ENCODE results near the gene CACNA1B.
"Not testable (repeated sequence)": the region's sequence is repeated elsewhere in the genome, so short reads cannot be mapped to it uniquely, and the experiment has no call there.

Gene CACNA1B
- 0 reads per million in 4 donors for total RNA-seq

DNA sequence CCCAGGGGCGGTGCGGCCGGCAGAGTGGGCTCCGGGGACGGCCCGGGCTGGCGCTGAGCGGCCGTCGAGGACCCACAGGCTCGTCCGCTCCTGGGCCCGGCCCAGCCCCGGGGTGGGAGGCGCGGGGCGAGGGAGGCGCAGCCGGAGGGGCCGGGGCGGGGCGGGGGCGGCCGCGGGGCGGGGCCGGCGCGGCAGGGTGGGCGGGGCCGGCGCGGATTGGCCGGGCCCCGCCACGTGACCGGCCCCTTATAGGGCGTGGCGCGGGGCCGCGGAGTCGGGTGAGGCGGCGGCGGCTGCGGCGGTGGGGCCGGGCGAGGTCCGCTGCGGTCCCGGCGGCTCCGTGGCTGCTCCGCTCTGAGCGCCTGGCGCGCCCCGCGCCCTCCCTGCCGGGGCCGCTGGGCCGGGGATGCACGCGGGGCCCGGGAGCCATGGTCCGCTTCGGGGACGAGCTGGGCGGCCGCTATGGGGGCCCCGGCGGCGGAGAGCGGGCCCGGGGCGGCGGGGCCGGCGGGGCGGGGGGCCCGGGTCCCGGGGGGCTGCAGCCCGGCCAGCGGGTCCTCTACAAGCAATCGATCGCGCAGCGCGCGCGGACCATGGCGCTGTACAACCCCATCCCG lies at the start of gene CACNA1B:
CACNA1B (plus strand) TSS at position 277 of the 617 bp plus-strand sequence; CDS start at position 429, 152 bp downstream.
- DNase-seq = not testable (repeated sequence)

DNA sequence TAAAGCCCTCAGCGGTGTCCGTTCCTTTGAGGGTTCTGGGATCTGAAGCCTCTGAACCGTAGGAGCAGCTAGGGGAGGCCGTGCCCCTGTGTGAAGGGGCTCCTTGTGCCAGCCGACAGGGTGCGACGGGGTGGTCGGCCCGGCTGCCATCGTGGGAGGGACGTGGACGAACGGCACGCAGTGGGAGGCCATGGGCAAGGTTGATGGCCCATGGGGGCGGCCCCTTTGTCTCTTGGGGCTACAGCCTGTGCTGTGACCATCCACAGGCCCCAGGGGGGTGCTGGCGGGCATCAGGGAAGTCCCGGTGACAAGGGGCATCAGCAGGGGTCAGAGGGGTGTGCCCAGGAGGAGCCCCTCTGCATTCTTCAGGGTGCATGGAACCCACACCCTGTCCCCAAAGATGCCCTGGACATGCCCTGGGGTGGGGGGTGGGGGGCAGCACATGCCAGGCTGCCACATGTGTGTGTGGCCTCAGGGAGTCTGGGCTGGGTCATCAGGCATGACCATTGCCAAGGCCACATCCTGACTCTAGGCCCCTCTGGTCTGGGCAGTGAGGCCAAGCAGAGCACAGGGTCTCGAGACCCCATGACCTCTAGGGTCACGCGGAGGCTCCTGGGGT lies 49.6 kb upstream of the CACNA1B start:
- DNase-seq = no peak

DNA sequence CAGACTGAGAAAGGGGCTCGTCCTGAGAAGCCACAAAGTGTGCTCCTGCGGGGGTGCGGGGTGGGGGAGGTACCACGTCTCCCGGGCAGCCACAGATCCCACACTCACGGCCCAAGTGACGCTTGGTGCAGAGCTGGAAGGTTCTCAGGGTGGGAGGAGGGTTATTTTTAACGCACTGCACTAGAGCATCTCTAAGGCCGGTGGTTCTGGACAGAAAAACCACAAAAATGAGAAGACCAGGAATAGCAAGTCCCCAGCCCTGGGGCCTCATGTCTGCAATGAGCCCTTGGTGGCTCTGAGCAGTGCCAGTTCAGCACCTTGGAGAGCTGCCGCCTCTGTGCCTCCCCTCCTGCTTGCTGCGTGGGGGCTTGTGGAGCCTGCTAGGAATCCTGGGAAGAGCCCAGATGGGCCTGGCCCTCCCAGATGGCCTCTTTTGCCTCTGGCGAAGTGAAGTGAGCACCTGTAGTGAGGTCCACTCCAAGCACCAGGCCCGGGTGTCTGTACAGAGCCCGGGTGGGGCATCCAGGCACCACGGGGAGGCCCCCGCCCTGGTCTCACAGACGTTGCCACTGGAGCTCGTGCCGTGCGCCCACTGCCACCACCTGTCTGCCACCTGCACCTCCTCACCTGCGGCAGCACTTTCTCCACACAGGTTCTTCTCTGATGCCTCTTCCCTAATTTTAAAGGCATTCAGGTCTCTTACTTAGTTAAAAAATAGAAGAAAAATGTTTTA lies 48.9 kb upstream of the CACNA1B start:
- no peak for DNase-seq

DNA sequence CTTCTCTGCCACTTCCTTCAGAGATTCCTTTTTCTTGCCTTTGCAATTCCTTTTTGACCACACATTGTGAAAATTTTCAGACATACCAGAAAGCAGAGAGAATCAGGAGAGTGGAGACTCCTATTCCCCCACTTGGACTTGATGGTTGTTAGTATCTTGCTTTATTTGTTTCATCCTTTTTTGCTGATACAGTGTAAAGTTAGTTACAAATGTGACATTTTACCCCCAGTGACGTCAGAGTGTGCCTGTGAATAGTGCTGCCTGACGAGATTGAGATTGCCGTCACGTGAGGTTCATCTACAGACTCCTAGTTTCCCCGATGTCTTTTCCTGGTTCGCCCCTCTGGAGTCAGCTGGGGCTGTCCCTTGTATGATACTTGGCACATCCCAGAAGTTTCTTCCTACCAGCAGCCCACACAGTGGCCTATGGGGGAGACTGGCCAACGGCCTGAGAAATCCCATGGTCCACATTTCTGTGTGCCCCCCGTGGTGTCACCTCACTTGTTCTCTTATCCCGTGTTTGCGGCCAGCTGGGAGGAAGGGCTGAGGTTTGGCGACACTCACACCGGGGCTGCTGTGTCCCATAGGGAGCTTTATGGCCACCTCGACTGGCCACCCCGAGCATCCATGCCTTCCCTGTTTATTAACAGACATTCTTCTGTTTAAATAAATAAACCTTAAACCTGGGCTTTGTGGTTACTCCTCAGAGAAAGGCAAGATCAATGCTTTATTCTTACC lies 48.2 kb upstream of the CACNA1B start:
- DNase-seq = no peak

DNA sequence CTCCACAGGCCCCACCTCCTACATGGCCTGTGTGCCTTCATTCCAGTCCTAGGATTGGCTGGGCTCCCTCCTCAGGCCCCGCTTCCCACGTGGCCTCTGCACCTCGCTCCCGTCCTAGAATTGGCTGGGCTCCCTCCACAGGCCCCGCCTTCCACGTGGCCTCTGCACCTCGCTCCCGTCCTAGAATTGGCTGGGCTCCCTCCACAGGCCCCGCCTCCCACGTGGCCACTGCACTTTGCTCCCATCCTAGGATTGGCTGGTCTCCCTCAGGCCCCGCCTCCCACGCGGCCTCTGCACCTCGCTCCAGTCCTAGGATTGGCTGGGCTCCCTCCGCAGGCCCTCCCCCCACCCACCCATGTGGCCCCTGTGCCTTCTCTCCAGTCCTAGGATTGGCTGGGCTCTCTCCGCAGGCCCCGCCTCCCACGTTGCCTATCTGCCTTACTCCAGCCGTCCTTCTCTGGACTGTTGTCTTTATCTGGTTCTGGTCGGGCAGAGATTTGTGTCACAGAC lies 45.3 kb upstream of the CACNA1B start:
- no peak for DNase-seq

DNA sequence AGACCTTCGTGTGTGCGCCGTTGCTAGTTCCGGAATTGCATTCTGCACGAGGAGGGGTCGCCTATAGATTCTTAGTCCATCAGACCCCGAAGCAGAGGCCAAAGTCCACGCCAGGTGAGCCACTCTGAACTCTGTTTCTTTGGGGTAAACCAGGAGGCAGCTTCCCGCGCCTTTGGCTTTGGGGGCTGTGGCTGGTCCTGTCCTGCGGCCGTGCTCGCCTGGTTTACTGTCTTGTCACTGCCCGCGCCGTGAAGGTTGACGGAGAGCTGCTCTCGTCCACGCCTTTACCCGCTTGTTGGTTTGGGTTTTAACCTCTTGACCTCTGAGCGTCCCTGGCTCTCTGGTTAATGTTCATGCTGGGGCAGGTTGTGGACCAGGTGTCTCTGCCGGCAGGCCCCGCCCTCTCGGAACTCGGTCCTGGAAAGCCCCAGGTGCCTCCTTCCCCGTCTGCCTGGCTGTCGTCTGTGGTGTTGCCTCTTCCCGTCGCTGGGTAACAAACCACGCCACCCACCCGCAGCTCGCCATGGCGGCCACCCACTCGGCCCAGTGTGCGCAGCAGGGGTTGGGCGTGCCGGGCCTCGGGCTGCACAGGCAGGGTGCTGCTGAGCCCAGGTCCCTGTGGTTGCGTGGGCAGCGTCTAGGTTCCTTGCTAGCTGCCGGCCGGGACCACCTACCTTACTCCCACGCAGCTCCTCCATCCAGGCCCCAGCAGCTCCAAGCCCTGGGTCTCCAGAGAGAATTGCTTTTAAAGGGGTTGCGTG lies 44.6 kb upstream of the CACNA1B start:
- DNase-seq = no peak

DNA sequence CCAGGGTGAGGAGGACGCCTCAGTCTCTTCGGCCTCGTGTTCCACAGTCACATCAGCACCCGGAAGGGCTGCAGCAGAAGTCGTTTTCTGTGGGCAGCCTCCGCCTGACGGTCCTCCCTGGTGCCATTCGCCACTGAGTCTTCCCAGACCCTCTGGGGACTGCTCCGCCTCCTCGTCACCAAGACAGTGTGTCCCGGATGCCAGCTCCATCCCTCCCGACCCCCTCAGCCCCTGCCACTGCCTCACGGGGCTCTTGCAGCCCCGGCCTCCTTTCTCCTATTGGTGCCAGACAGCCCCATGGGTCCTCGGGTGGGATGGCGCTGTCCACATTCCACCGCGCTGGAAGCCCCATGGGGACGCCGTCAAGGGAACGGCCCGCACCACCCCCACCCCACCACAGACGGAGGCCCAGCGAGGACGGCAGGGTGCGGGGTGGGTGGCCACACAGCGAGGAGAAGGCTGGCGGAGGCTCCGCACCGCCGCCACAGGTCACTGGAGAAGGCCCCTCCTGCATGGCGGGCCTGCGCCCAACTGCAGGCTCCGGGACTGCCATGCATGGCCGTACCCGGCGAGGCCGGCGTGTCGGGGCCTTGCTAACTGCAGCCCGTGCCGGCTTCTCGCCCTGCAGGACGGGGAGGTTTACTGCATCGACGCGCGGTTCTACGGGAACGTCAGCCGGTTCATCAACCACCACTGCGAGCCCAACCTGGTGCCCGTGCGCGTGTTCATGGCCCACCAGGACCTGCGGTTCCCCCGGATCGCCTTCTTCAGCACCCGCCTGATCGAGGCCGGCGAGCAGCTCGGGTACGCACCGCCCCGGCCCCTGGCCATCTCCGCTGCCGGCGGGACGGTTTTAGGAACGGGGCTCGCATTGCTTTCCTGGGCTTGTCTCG lies 43.6 kb upstream of the CACNA1B start:
- DNase-seq = no peak

DNA sequence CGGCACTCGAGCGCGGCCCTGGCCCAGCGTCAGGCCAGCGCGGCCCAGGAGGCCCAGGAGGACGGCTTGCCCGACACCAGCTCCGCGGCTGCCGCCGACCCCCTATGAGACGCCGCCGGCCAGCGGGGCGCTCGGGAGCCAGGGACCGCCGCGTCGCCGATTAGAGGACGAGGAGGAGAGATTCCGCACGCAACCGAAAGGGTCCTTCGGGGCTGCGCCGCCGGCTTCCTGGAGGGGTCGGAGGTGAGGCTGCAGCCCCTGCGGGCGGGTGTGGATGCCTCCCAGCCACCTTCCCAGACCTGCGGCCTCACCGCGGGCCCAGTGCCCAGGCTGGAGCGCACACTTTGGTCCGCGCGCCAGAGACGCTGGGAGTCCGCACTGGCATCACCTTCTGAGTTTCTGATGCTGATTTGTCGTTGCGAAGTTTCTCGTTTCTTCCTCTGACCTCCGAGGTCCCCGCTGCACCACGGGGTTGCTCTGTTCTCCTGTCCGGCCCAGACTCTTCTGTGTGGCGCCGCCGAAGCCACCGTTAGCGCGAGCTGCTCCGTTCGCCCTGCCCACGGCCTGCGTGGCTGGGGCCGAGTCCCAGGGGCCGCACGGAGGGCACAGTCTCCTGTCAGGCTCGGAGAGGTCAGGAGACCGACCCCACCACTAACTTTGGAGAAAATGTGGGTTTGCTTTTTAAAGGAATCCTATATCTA lies 42.6 kb upstream of the CACNA1B start:
- no peak for DNase-seq

DNA sequence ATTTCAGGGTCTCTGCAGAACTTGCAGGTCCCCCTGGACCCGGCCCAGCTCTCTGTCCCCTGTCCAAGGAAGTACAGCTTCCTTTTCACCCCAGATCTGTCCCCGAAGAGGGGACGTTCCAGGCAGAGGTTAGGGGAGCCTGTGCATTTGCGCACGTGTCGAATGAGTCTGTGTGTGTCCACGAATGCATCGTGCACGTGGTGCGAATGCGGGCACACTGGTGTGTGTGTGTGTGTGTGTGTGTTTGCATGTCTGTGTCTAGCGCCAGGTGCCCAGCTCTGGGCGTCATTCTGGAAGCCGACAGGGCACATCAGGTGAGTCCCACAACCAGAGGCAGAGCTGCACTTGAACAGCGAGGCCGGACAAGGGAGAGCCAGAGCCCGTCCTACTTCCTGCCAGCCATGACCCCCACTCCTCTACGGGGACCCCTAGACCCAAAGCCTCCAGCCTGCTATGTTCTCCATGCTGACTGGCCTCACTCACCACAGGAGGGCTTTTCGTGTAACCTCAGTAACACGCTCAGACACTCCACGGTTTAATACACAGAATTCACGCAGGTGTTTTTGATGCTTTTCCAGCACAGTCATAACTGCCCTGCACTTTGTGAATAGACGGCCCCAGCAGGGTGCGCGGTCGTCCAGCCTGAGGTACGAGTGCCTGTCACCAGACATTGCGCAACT lies 41.3 kb upstream of the CACNA1B start:
- DNase-seq = no peak

DNA sequence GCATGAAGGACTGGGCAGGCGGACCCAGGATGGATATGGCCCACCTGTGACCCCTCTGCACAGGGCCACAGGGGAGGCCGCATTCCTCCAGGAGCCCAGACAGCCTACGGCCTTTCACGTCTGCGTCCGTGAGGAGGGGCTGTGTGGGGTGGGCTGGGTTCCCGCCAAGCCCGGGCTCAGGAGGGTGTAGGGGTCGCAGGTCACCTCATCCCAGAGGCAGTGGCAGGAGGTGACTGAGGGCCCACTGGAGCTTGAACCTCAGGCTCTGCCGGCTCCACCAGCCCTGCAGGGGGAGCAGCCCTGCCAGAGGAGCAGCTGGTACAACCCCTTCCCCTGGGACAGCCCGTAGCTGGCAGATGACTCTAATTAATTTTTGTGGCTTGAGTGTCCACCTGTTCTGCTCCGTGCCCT lies 40.7 kb upstream of the CACNA1B start:
- no peak for DNase-seq

DNA sequence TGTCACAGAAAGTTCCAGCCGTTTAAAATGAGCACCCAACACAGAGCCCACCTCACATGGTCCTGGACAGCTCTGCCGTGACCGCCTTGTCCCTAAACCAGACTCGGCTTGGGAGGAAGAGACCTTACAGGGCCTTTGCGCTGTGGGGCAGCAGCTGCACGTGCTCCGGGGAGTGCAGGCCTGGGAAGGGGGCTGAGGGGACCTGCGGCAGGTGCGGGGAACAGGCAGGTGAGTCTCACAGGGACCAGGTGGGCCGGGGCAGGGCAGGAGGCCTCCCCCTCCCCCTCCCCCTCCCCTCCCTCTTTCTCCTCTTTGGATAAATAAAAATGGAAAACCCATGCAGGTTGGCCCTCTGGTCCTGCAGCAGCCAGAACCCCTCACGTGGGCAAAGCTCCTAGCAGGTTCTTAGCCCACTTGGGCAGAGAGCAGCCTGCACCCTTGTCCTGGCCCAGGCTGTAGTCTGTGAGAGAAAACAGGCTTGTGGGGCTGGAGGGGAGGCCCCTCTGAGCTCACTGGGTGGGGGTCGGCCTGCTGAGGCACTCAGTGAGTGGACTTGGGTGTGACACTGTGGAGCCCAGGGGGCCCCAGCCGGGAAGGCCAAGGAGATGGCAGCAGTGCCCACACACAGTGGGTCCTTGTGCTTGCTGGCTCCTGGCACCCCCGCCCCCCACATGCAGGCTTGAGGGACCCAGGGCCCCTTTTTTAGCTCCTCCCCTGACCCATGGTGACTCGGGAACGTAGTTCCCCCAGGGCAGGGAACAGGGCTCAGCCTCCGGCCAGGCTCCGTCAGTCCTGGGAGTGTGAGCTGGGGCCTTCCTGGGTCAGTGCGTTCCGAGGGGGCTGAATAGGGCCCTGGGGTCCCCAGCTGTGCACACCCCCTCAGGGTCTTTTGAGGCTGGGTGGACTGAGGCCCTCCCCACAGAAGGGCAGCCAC lies 40.0 kb upstream of the CACNA1B start:
- no peak for DNase-seq

DNA sequence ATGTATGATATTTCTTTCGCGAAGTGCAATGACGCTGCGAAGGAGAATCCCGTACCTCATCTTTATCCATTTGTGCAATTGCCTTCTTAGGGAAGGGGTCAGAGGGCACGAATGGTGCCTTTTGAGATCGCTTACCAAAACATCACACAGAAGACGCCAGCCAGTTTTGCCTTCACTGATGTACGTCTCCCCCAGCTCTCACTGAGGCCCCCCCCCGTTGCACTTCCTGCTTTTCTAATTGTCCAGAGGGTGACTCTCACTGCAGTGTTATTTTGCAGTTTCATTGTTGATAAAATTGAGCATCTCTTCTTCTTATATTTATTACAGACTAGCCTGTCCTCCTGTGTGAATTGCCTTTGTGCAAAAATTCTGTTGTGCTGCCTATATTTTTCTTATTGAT lies 39.0 kb upstream of the CACNA1B start:
- DNase-seq = no peak

DNA sequence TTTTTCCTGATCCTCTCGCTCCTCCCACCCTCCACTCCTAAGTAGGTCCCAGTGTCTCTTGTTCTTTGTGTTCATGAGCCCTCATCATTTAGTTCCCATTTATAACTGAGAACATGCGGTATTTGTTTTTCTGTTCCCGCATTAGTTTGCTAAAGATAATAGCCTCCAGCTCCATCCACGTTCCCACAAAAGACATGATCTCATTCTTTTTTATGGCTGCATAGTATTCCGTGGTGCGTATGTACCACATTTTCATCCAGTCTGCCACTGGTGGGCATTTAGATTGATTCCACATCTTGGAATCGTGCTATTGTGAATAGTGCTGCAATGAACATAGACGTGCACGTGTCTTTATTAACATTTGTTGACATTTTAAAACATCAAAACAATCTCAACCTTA lies 34.2 kb upstream of the CACNA1B start:
- DNase-seq = no peak

DNA sequence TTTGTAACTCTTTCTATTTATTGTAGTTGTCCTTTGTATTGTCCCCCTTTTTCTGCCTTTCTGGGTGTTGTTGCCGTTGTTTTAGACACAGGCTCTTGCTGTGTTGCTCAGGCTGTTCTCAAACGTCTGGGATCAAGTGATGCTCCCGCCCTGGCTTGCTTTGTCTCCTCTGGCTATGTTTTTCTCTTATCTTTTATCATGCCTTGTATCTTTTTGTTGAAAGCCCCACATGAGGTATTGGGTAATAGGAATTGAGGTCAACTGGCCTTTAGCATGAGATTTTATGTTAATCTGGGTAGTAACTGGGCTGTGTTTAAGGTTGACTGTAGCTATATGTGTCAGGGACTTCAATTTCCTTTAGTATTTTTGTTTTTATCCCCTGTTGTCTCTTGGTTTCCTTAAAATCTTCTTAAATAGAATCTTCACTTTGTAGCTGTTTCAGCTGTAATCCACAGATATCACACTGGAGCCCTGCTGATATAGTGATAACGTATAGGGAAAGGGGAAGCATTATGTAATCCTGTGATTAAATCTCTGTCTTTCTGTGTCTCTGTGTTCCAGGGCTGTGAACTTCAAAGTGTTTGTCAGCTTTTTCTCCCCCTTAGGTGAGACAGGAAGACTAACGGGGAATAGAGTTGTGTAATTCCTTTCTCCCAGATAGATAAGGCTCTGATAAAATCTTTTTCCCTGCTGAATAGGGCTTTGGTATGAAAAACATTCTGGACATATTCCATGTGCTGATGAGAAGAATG lies 25.9 kb upstream of the CACNA1B start:
- DNase-seq = no peak

DNA sequence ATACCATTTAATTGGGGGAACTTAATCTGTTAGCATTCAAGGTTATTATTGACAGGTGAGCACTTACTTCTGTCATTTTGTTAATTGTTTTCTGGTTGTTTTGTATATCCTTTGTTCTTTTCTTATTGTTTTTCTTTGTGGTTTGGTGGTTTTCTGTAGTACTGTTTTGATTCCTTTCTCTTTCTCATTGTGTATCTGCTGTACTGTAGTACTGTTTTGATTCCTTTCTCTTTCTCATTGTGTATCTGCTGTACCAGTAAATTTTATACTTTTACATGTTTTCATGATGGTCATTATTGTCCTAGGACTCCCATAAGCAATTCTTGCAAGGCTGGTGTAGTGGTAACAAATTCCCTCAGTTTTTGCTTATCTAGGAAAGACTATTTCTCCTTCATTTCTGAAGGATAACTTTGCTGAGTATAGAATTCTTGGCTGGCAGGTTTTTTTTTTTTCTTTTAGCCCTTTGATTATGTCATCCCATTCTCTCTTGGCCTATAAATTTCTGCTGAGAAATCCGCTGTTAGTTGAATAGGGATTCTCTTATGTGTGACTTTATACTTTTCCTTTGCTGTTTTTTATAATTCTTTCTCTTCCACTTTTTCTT lies 24.1 kb upstream of the CACNA1B start:
- DNase-seq = no peak

DNA sequence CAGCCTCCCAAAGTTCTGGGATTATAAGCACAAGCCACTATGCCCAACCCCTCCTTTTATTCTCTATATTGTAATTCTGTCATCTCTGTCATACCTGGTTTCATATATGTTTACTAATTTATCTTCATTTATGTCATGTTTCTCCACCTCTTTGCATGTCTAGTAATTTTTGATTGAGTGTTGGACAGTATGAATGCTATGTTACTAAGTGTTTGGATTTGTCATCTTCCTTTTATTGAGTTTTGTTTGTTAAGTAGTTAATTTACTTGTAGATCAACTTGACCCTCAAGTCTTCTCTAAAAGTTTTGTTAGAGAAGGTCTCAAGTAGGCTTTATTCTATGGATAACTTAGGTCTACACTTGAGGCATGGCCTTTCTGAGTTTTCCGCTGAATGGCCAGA lies 17.2 kb upstream of the CACNA1B start:
- no peak for DNase-seq

DNA sequence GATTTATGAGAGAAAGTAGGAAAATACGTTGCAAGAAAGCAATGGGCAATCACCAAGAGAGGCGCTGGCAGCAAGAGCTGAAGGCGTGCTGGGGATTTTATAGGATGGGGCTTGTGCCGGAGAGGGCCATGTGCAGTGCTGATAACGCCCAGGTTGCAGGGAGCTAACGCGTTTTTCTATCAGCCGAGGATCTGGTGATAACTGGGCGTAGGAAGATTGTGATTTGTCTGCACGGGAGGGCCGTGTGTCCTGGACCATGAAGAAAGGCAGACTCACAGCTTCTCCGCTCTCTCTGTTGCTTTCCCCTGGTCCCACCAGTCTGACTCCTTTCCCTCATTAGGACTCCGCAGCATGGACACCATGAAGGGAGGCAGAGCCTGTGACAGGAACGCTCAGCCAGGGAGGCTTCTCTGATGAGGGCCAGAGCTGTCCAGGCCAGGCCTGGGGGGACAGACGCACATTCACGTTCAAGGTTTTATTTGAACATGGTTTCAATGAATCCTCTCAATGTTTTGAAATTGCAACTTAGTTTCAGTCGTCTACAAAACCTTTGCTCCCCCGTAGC lies 11.9 kb upstream of the CACNA1B start:
- DNase-seq = no peak
